ENCODE results near the gene D2HGDH.
"Not testable (repeated sequence)": the region's sequence is repeated elsewhere in the genome, so short reads cannot be mapped to it uniquely, and the experiment has no call there.

D2HGDH gene

GRCh38 chr2:241751152-241751551 lies 16.7 kb downstream of the D2HGDH start:
- no peak for DNase-seq

GRCh38 chr2:241751776-241752175 lies 17.3 kb downstream of the D2HGDH start:
- no peak for DNase-seq

GRCh38 chr2:241752253-241752652 lies 17.8 kb downstream of the D2HGDH start:
- no peak for DNase-seq

GRCh38 chr2:241752689-241753276 lies 18.4 kb downstream of the D2HGDH start:
- DNase-seq: no peak

- no peak for DNase-seq
Measured at GRCh38 chr2:241753493-241753892, 19.1 kb downstream of the D2HGDH start.

GRCh38 chr2:241754042-241754441 lies 19.6 kb downstream of the D2HGDH start:
- DNase-seq: no peak

GRCh38 chr2:241755166-241755565 lies 20.7 kb downstream of the D2HGDH start:
- no peak for DNase-seq

GRCh38 chr2:241755777-241756176 lies 21.3 kb downstream of the D2HGDH start:
- no peak for DNase-seq

GRCh38 chr2:241759067-241759807 lies 24.8 kb downstream of the D2HGDH start:
- no peak for DNase-seq

- DNase-seq: not testable (repeated sequence)
Measured at GRCh38 chr2:241759893-241760292, 25.5 kb downstream of the D2HGDH start.

- DNase-seq: no peak
Measured at GRCh38 chr2:241760301-241760771, 25.9 kb downstream of the D2HGDH start.

GRCh38 chr2:241762321-241762932 lies 28.0 kb downstream of the D2HGDH start:
- DNase-seq: no peak

- DNase-seq: no peak
Measured at GRCh38 chr2:241762933-241763369, 28.5 kb downstream of the D2HGDH start.

- DNase-seq: no peak
Measured at GRCh38 chr2:241763551-241764274, 29.3 kb downstream of the D2HGDH start.

GRCh38 chr2:241764275-241765241 lies 30.1 kb downstream of the D2HGDH start:
- no peak for DNase-seq

GRCh38 chr2:241767464-241768250 lies 33.2 kb downstream of the D2HGDH start:
- no peak for DNase-seq

- DNase-seq: no peak
Measured at GRCh38 chr2:241768251-241768711, 33.9 kb downstream of the D2HGDH start.

- DNase-seq: no peak
Measured at GRCh38 chr2:241768850-241769249, 34.4 kb downstream of the D2HGDH start.

GRCh38 chr2:241769819-241770184 lies 35.4 kb downstream of the D2HGDH start:
- no peak for DNase-seq

- no peak for DNase-seq
Measured at GRCh38 chr2:241770185-241770935, 35.9 kb downstream of the D2HGDH start.

GRCh38 chr2:241770936-241771285 lies 36.5 kb downstream of the D2HGDH start:
- no peak for DNase-seq

All from GOT3 (cell line).